ENCODE data around the gene ZNF629.
A peak's percentile ranks its signal among the peaks of the same experiment; 100 is the strongest.

ZNF629 gene

GRCh38 chr16:30774367-30775130 lies 12.5 kb downstream of the ZNF629 start:
- Mint-ChIP-seq H3K27me3 (ENCODE audit: low read depth, poor library complexity) (peaks cover 6% of the 10 kb centered on the region), H3K9me3 (no peaks in the 10 kb centered on the region), H3K4me1 (peaks cover 45% of the 10 kb centered on the region), H3K36me3 (ENCODE audit: low read depth) (peaks cover 35% of the 10 kb centered on the region), H3K27ac (peak overlapping the region; percentile 98), H3K4me3 (peak overlapping the region; percentile 94)
- DNase-seq, result no peak
- TF ChIP-seq CTCF (IDR thresholded peaks at IDR 0.05), result no peak

GRCh38 chr16:30773826-30774225 lies 13.2 kb downstream of the ZNF629 start:
- H3K4me1 Mint-ChIP-seq, result peaks cover 37% of the 10 kb centered on the region
- no peak overlapping the region for H3K27ac Mint-ChIP-seq
- H3K27me3 Mint-ChIP-seq (ENCODE audit: low read depth, poor library complexity), result peaks cover 5% of the 10 kb centered on the region
- no peak for DNase-seq
- no peak for TF ChIP-seq CTCF (IDR thresholded peaks at IDR 0.05)
- no peaks in the 10 kb centered on the region for H3K9me3 Mint-ChIP-seq
- H3K36me3 Mint-ChIP-seq (ENCODE audit: low read depth), result peaks cover 40% of the 10 kb centered on the region
- no peak overlapping the region for H3K4me3 Mint-ChIP-seq

GRCh38 chr16:30771726-30772125 lies 15.3 kb downstream of the ZNF629 start:
- no peak overlapping the region for H3K4me3 Mint-ChIP-seq
- peaks cover 3% of the 10 kb centered on the region for H3K27me3 Mint-ChIP-seq (ENCODE audit: low read depth, poor library complexity)
- peaks cover 16% of the 10 kb centered on the region for H3K4me1 Mint-ChIP-seq
- peaks cover 53% of the 10 kb centered on the region for H3K36me3 Mint-ChIP-seq (ENCODE audit: low read depth)
- TF ChIP-seq CTCF (IDR thresholded peaks at IDR 0.05), result no peak
- H3K9me3 Mint-ChIP-seq, result no peaks in the 10 kb centered on the region
- DNase-seq, result no peak
- no peak overlapping the region for H3K27ac Mint-ChIP-seq

GRCh38 chr16:30769379-30770089 lies 17.5 kb downstream of the ZNF629 start:
- Mint-ChIP-seq H3K36me3 (ENCODE audit: low read depth) (peaks cover 73% of the 10 kb centered on the region), H3K4me1 (peaks cover 2% of the 10 kb centered on the region), H3K9me3 (no peaks in the 10 kb centered on the region), H3K27ac (no peak overlapping the region), H3K27me3 (ENCODE audit: low read depth, poor library complexity) (peaks cover 3% of the 10 kb centered on the region), H3K4me3 (no peak overlapping the region)
- no peak for TF ChIP-seq CTCF (IDR thresholded peaks at IDR 0.05)
- DNase-seq, result no peak

GRCh38 chr16:30768583-30769181 lies 18.3 kb downstream of the ZNF629 start:
- no peak overlapping the region for H3K4me3 Mint-ChIP-seq
- H3K27me3 Mint-ChIP-seq (ENCODE audit: low read depth, poor library complexity), result peaks cover 3% of the 10 kb centered on the region
- no peak for TF ChIP-seq CTCF (IDR thresholded peaks at IDR 0.05)
- no peaks in the 10 kb centered on the region for H3K9me3 Mint-ChIP-seq
- H3K27ac Mint-ChIP-seq, result peak overlapping the region; percentile 73
- H3K36me3 Mint-ChIP-seq (ENCODE audit: low read depth), result peaks cover 80% of the 10 kb centered on the region
- H3K4me1 Mint-ChIP-seq, result peaks cover 3% of the 10 kb centered on the region
- DNase-seq, result no peak
